H1 (cell line): ENCODE data around the gene SAMD9L. TPM values are rescaled to one million over a fixed set of nuclear protein-coding genes. Genes with fewer than 3 reads are reported as not detected.

Source experiments
- CTCF ChIA-PET: fragments of 300-600 bp; sonication (Branson Sonifier 250); formaldehyde crosslinking; loops from one replicate; lab custom pipeline; 2021; ENCODE audit not compliant: partially characterized antibody; lab: Charles Lee
- POLR2A ChIA-PET: fragments of 300-600 bp; sonication (Branson Sonifier 250); formaldehyde crosslinking; loops from one replicate; lab custom pipeline; 2021; ENCODE audit warnings: inconsistent platforms; ENCODE audit not compliant: partially characterized antibody; lab: Charles Lee
- DNase-seq, 2 experiments: peaks; one replicate each; pipeline versions ENCODE4 v3.0.0 to v3.0.0-alpha.2; 2010 to 2022; ENCODE audit warnings: low spot score in 2 of 2, low read depth in 1 of 2, mixed read lengths in 1 of 2
- FAIRE-seq: peaks from 2 replicates; lab custom pipeline; 2011; peaks lifted over from hg19 to GRCh38; lab: Jason Lieb, UNC
- H2AFZ ChIP-seq: 2 replicates; pipeline ENCODE4 v1.8.1; 2012; ENCODE audit warnings: low read length, inconsistent platforms
- H2AK5ac ChIP-seq: 2 replicates; pipeline ENCODE4 v1.6.1; 2013; ENCODE audit warnings: low read depth, low read length
- H2BK120ac ChIP-seq: replicated peaks from 2 replicates; pipeline ENCODE3; 2013; ENCODE audit warnings: low read depth, low read length, inconsistent platforms
- H2BK12ac ChIP-seq: 2 replicates; pipeline ENCODE4 v1.6.1; 2013; ENCODE audit warnings: low read depth, low read length
- H2BK15ac ChIP-seq: 2 replicates; pipeline ENCODE4 v1.6.1; 2013; ENCODE audit warnings: low read length
- H2BK20ac ChIP-seq: 2 replicates; pipeline ENCODE4 v1.6.1; 2013; ENCODE audit warnings: low read length
- H2BK5ac ChIP-seq: 2 replicates; pipeline ENCODE4 v1.6.1; 2013; ENCODE audit warnings: low read depth, low read length
- H3K14ac ChIP-seq: 2 replicates; pipeline ENCODE4 v1.6.1; 2013; ENCODE audit warnings: inconsistent platforms; ENCODE audit not compliant: insufficient read length
- H3K18ac ChIP-seq: 2 replicates; pipeline ENCODE4 v1.6.1; 2013; ENCODE audit warnings: low read length; ENCODE audit errors: extremely low read depth
- H3K23ac ChIP-seq: 2 replicates; pipeline ENCODE4 v1.6.1; 2013; ENCODE audit warnings: inconsistent platforms; ENCODE audit not compliant: insufficient read length
- H3K23me2 ChIP-seq: 2 replicates; pipeline ENCODE4 v1.6.1; 2013; ENCODE audit warnings: low read depth, low read length
- H3K27ac ChIP-seq: 2 replicates; pipeline ENCODE4 v1.6.1; 2011; ENCODE audit warnings: low read depth, low read length, inconsistent platforms
- H3K27me3 ChIP-seq, 4 experiments: replicated peaks in 1 of 4; 1 replicate in 1 of 4; 2 replicates in 3 of 4; pipeline versions ENCODE4 v1.6.1 to v1.8.1; 2011 to 2013; ENCODE audit warnings: low read length in 3 of 4, mild to moderate bottlenecking in 3 of 4, inconsistent platforms in 2 of 4, mixed read lengths in 2 of 4, moderate library complexity in 1 of 4; ENCODE audit not compliant: control insufficient read depth in 3 of 4, insufficient read depth in 3 of 4; ENCODE audit errors: extremely low read depth in 1 of 4
- H3K36me3 ChIP-seq, 4 experiments: 2 replicates each; pipeline versions ENCODE4 v1.6.1 to v1.8.1; 2011 to 2013; ENCODE audit warnings: mild to moderate bottlenecking in 4 of 4, low read length in 3 of 4, moderate library complexity in 2 of 4, control low read depth in 1 of 4, inconsistent platforms in 1 of 4; ENCODE audit not compliant: insufficient read depth in 4 of 4, control insufficient read depth in 2 of 4
- H3K4ac ChIP-seq: replicated peaks from 2 replicates; pipeline ENCODE3; 2013; ENCODE audit warnings: low read length, low read depth, mixed read lengths, inconsistent platforms; ENCODE audit not compliant: insufficient read length
- H3K4me1 ChIP-seq, 4 experiments: replicated peaks in 1 of 4; 1 replicate in 1 of 4; 2 replicates in 3 of 4; pipeline versions ENCODE4 v1.6.1 to v1.8.1; 2011 to 2013; ENCODE audit warnings: low read length in 3 of 4, inconsistent platforms in 2 of 4, mixed read lengths in 1 of 4; ENCODE audit not compliant: insufficient read depth in 4 of 4, control insufficient read depth in 3 of 4
- H3K4me2 ChIP-seq, 2 experiments: 2 replicates each; pipeline versions ENCODE4 v1.6.1 to v1.8.1; 2011 to 2013; ENCODE audit warnings: low read depth in 2 of 2, low read length in 2 of 2, control low read depth in 1 of 2, inconsistent platforms in 1 of 2, mild to moderate bottlenecking in 1 of 2; ENCODE audit not compliant: insufficient read depth in 1 of 2
- H3K4me3 ChIP-seq, 4 experiments: fragments of 200-600, 300-600 bp in 1 of 4; sonication (generic), shearing (Covaris generic), sonication (Bioruptor Twin) in 1 of 4; 2 replicates each; pipeline versions ENCODE4 v1.5.1 to v1.8.1; 2011 to 2016; ENCODE audit warnings: low read length in 4 of 4, low read depth in 3 of 4, control low read depth in 2 of 4, inconsistent platforms in 2 of 4, mild to moderate bottlenecking in 2 of 4, mixed read lengths in 1 of 4, moderate library complexity in 1 of 4; ENCODE audit not compliant: insufficient read depth in 2 of 4; ENCODE audit errors: extremely low read depth in 1 of 4
- H3K56ac ChIP-seq: replicated peaks from 2 replicates; pipeline ENCODE3; 2013; ENCODE audit warnings: low read depth, mild to moderate bottlenecking, mixed read lengths, low read length, inconsistent platforms; ENCODE audit not compliant: insufficient read length
- H3K79me1 ChIP-seq: 2 replicates; pipeline ENCODE4 v1.6.1; 2013; ENCODE audit warnings: low read depth, low read length, control low read depth
- H3K79me2 ChIP-seq, 2 experiments: 2 replicates each; pipeline versions ENCODE4 v1.6.1 to v1.8.1; 2012 to 2013; ENCODE audit warnings: low read length in 2 of 2, mild to moderate bottlenecking in 2 of 2, inconsistent platforms in 1 of 2; ENCODE audit not compliant: insufficient read depth in 2 of 2, control insufficient read depth in 1 of 2
- H3K9ac ChIP-seq, 4 experiments: replicated peaks in 1 of 4; 1 replicate in 1 of 4; 2 replicates in 3 of 4; pipeline versions ENCODE4 v1.6.1 to v1.8.1; 2011 to 2013; ENCODE audit warnings: low read depth in 3 of 4, low read length in 3 of 4, control low read depth in 2 of 4, mild to moderate bottlenecking in 2 of 4, moderate library complexity in 2 of 4, inconsistent platforms in 1 of 4; ENCODE audit errors: extremely low read depth in 1 of 4
- H3K9me3 ChIP-seq, 2 experiments: 2 replicates each; pipeline versions ENCODE4 v1.6.1 to v1.8.1; 2012 to 2013; ENCODE audit warnings: mild to moderate bottlenecking in 2 of 2, moderate library complexity in 2 of 2, control low read depth in 1 of 2, inconsistent platforms in 1 of 2, low read depth in 1 of 2, low read length in 1 of 2, mixed read lengths in 1 of 2; ENCODE audit not compliant: insufficient read depth in 2 of 2
- H4K20me1 ChIP-seq, 2 experiments: replicated peaks in 1 of 2; 2 replicates each; pipeline versions ENCODE3 to v1.8.1; 2011 to 2013; ENCODE audit warnings: inconsistent platforms in 2 of 2, low read length in 2 of 2, mild to moderate bottlenecking in 1 of 2; ENCODE audit not compliant: insufficient read depth in 2 of 2, control insufficient read depth in 1 of 2
- H4K5ac ChIP-seq: 2 replicates; pipeline ENCODE4 v1.6.1; 2013; ENCODE audit warnings: low read length, low read depth, mixed read lengths, inconsistent platforms; ENCODE audit not compliant: insufficient read length
- H4K8ac ChIP-seq: 2 replicates; pipeline ENCODE4 v1.8.0; 2013; ENCODE audit warnings: mild to moderate bottlenecking, moderate library complexity, low read length, inconsistent platforms; ENCODE audit not compliant: insufficient read depth; ENCODE audit errors: extremely low read depth
- H4K91ac ChIP-seq: replicated peaks from 2 replicates; pipeline ENCODE3; 2013; ENCODE audit warnings: low read length, mixed read lengths, inconsistent platforms; ENCODE audit not compliant: insufficient read length
- CBX5 ChIP-seq: fragments of 300-800, 300-1000 bp; sonication (generic); IDR thresholded peaks from 2 replicates; pipeline ENCODE4 v1.7.1; 2016; ENCODE audit warnings: antibody characterized with exemption, low read length, low read depth
- CBX8 ChIP-seq: fragments of 300-800, 300-1000 bp; sonication (generic); IDR thresholded peaks from 2 replicates; pipeline ENCODE4 v1.7.1; 2016; ENCODE audit warnings: low read depth, low read length, borderline replicate concordance
- CREB1 ChIP-seq: IDR thresholded peaks from 2 replicates; pipeline ENCODE4 v1.6.1; 2012; ENCODE audit warnings: inconsistent platforms
- EP300 ChIP-seq, 2 experiments: IDR thresholded peaks; 1 replicate in 1 of 2; 2 replicates in 1 of 2; pipeline ENCODE4 v1.6.1; 2011 to 2012; ENCODE audit warnings: low read depth in 2 of 2, low read length in 2 of 2, mild to moderate bottlenecking in 2 of 2, borderline replicate concordance in 1 of 2, inconsistent platforms in 1 of 2, moderate library complexity in 1 of 2
- EZH2 ChIP-seq: fragments of 200-600 bp; sonication (generic); IDR thresholded peaks from 2 replicates; pipeline ENCODE4 v1.7.1; 2012; ENCODE audit warnings: low read depth, mild to moderate bottlenecking, moderate library complexity, low read length, inconsistent platforms; ENCODE audit not compliant: severe bottlenecking
- JUN ChIP-seq: IDR thresholded peaks from 2 replicates; pipeline ENCODE4 v1.6.1; 2011; ENCODE audit warnings: low read depth, mild to moderate bottlenecking, improper control_type of control experiment, low read length
- JUND ChIP-seq: IDR thresholded peaks from 2 replicates; pipeline ENCODE4 v1.6.1; 2011; ENCODE audit warnings: mild to moderate bottlenecking, improper control_type of control experiment, low read length
- MAX ChIP-seq: IDR thresholded peaks from 2 replicates; pipeline ENCODE4 v1.6.1; 2012; ENCODE audit warnings: inconsistent platforms
- PHF8 ChIP-seq: fragments of 200-600 bp; sonication (generic); conservative IDR thresholded peaks from 2 replicates; pipeline ENCODE4 v1.7.1; 2012; ENCODE audit warnings: low read depth, mild to moderate bottlenecking, inconsistent platforms, low read length, moderate library complexity
- POU5F1 ChIP-seq: IDR thresholded peaks from 2 replicates; pipeline ENCODE4 v1.6.1; 2011; ENCODE audit warnings: low read depth, mild to moderate bottlenecking, low read length, moderate library complexity
- ZNF274 ChIP-seq: IDR thresholded peaks from 2 replicates; pipeline ENCODE4 v1.7.0; 2012; ENCODE audit warnings: low read length, borderline replicate concordance; ENCODE audit errors: extremely low read depth
- WGBS, 2 experiments: shearing (Covaris generic) in 1 of 2; methylation state at CpG; one replicate each; pipeline versions ENCODE4 v1.1.6 to v1.1.7; 2013 to 2015; ENCODE audit warnings: low lambda C conversion rate in 2 of 2, mixed read lengths in 2 of 2, inconsistent platforms in 1 of 2, low coverage in 1 of 2, missing lambda C conversion rate in 1 of 2; ENCODE audit not compliant: insufficient replicate concordance in 2 of 2, insufficient coverage in 1 of 2, insufficient read length in 1 of 2; ENCODE audit errors: extremely low coverage in 1 of 2, missing lambda C conversion rate in 1 of 2; 5-methylcytosine and 5-hydroxymethylcytosine counted together
- polyA plus RNA-seq, 7 experiments: library from polyadenylated mRNA; depleted of rRNA in 3 of 7; stranded (reverse) in 5 of 7; unstranded in 2 of 7; fragments of >200 nt in 5 of 7; fragments of 200-250 nt in 2 of 7; gene quantifications; 1 replicate in 5 of 7; 2 replicates in 1 of 7; 4 replicates in 1 of 7; pipeline versions ENCODE4 v1.2.1 to v1.2.3, GENCODE V29; 2011 to 2013; ENCODE audit warnings: missing spikeins in 2 of 7, mixed read lengths in 2 of 7
- total RNA-seq: library from RNA; stranded (reverse); fragmentation: NEBNext Ultra II Directional; extraction: Animal tissue kit (Norgen Biotek cat#: 25700); gene quantifications from 2 replicates; pipeline ENCODE4 v1.2.1, GENCODE V29; 2021
- TF ChIP-seq, protein P1 (sequence below): IDR thresholded peaks from 2 replicates; pipeline ENCODE4 v1.6.1; 2011; ENCODE audit warnings: low read depth, mild to moderate bottlenecking, low read length; ENCODE audit not compliant: insufficient read depth

SAMD9L gene
- total and polyA plus RNA-seq, 2 of the 8 experiments (the other 6 are each of a cell fraction or from before 2014, with no cell fraction given): not detected

GRCh38 chr7:93159490-93159889 lies 11.3 kb upstream of the SAMD9L start:
- H2BK5ac ChIP-seq: no peak overlapping the region
- no peak overlapping the region for H2BK12ac ChIP-seq
- no peak for DNase-seq
- no peak overlapping the region for H2BK15ac ChIP-seq
- no peaks in the 10 kb centered on the region for H3K9me3 ChIP-seq
- H4K5ac ChIP-seq: no peak overlapping the region
- 82% methylated on average over 3 of the region's 3 CpGs; no CpG with 5 or more reads in 1 of the 2 experiments for WGBS, 2 experiments
- H3K4me2 ChIP-seq: no peak overlapping the region
- CTCF ChIA-PET: interaction anchor here (1.1 kb wide), 1 partner anchor 66 kb away, joined by 3 read pairs; no protein-coding TSS in a partner anchor
- H3K27ac ChIP-seq: no peak overlapping the region
- H3K27me3 ChIP-seq: no peaks in the 10 kb centered on the region
- no peaks in the 10 kb centered on the region for H3K36me3 ChIP-seq
- H3K4ac ChIP-seq: no peak overlapping the region
- H3K23me2 ChIP-seq: no peaks in the 10 kb centered on the region
- H3K23ac ChIP-seq: no peak overlapping the region
- no peaks in the 10 kb centered on the region for H4K20me1 ChIP-seq
- H3K14ac ChIP-seq: no peak overlapping the region
- H2AK5ac ChIP-seq: no peak overlapping the region
- H3K9ac ChIP-seq: no peak overlapping the region
- no peaks in the 10 kb centered on the region for H3K79me1 ChIP-seq
- H4K8ac ChIP-seq: no peak overlapping the region
- no peaks in the 10 kb centered on the region for H3K4me1 ChIP-seq
- H2AFZ ChIP-seq: no peak overlapping the region
- H3K4me3 ChIP-seq: no peak overlapping the region
- no peak overlapping the region for H2BK20ac ChIP-seq
- FAIRE-seq: no peak
- TF ChIP-seq JUND: no peak
- no peak for TF ChIP-seq EP300 (IDR thresholded peaks at IDR 0.05; ENCODE audit: borderline replicate concordance in 1 of 2, low read depth in 2 of 2, low read length in 2 of 2)
- no peak for TF ChIP-seq CREB1
- TF ChIP-seq, protein P1, sequence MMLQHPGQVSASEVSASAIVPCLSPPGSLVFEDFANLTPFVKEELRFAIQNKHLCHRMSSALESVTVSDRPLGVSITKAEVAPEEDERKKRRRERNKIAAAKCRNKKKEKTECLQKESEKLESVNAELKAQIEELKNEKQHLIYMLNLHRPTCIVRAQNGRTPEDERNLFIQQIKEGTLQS: no peak
- TF ChIP-seq PHF8: no peak
- no peak for TF ChIP-seq JUN
- no peak for TF ChIP-seq MAX
- no peak for TF ChIP-seq CBX5
- no peak for TF ChIP-seq POU5F1
- no peak for TF ChIP-seq EZH2
- TF ChIP-seq ZNF274: no peak
- no peak for TF ChIP-seq CBX8
- no peak overlapping the region for H4K91ac ChIP-seq
- H2BK120ac ChIP-seq: no peak overlapping the region
- POLR2A ChIA-PET: no interaction called here
- no peaks in the 10 kb centered on the region for H3K79me2 ChIP-seq
- no peak overlapping the region for H3K18ac ChIP-seq
- no peak overlapping the region for H3K56ac ChIP-seq
